ENCODE results near the gene TNMD. TPM values are rescaled to one million over a fixed set of nuclear protein-coding genes. Genes with fewer than 3 reads are reported as not detected.

Gene TNMD
- total RNA-seq, 2 donors from 2014 or later = 0.48 TPM; not detected in 1

- no peak for TF ChIP-seq CTCF (IDR thresholded peaks at IDR 0.05)
- Histone ChIP-seq H3K36me3 (no peaks in the 10 kb centered on the region), H3K9ac (ENCODE audit: low read depth in 2 of 2, low read length in 2 of 2) (no peak overlapping the region), H3K4me1 (no peaks in the 10 kb centered on the region), H3K27me3 (no peaks in the 10 kb centered on the region), H3K9me3 (no peaks in the 10 kb centered on the region), H3K27ac (no peak overlapping the region), H3K4me3 (no peak overlapping the region)
- intact Hi-C loops (cut with DNase I) = no loop called here
- no peak for DNase-seq
Measured at GRCh38 chrX:100593581-100593980, 8.8 kb downstream of the TNMD start.

- no peak for TF ChIP-seq CTCF (IDR thresholded peaks at IDR 0.05)
- DNase-seq = no peak
- no peaks in the 10 kb centered on the region for H3K9me3 ChIP-seq
- H3K4me3 ChIP-seq = no peak overlapping the region
- H3K4me1 ChIP-seq = no peaks in the 10 kb centered on the region
- H3K27ac ChIP-seq = no peak overlapping the region
- intact Hi-C loops (cut with DNase I) = no loop called here
- H3K27me3 ChIP-seq = no peaks in the 10 kb centered on the region
- no peak overlapping the region for H3K9ac ChIP-seq (ENCODE audit: low read depth in 2 of 2, low read length in 2 of 2)
- no peaks in the 10 kb centered on the region for H3K36me3 ChIP-seq
Measured at GRCh38 chrX:100596601-100597000, 11.9 kb downstream of the TNMD start.

- no peak overlapping the region for H3K9ac ChIP-seq (ENCODE audit: low read depth in 2 of 2, low read length in 2 of 2)
- H3K27ac ChIP-seq = no peak overlapping the region
- DNase-seq = no peak
- intact Hi-C loops (cut with DNase I) = no loop called here
- H3K4me1 ChIP-seq = no peaks in the 10 kb centered on the region
- no peak overlapping the region for H3K4me3 ChIP-seq
- no peak for TF ChIP-seq CTCF (IDR thresholded peaks at IDR 0.05)
- no peaks in the 10 kb centered on the region for H3K27me3 ChIP-seq
- no peaks in the 10 kb centered on the region for H3K9me3 ChIP-seq
- no peaks in the 10 kb centered on the region for H3K36me3 ChIP-seq
Measured at GRCh38 chrX:100599456-100599855, 14.7 kb downstream of the TNMD start.

GRCh38 chrX:100600340-100600739 is 15.6 kb downstream of the TNMD start:
- no peak for DNase-seq
- Histone ChIP-seq H3K4me3 (no peak overlapping the region), H3K27me3 (no peaks in the 10 kb centered on the region), H3K36me3 (no peaks in the 10 kb centered on the region), H3K27ac (no peak overlapping the region), H3K4me1 (no peaks in the 10 kb centered on the region), H3K9me3 (no peaks in the 10 kb centered on the region), H3K9ac (ENCODE audit: low read depth in 2 of 2, low read length in 2 of 2) (no peak overlapping the region)
- no peak for TF ChIP-seq CTCF (IDR thresholded peaks at IDR 0.05)
- intact Hi-C loops (cut with DNase I) = no loop called here

- no peak for TF ChIP-seq CTCF (IDR thresholded peaks at IDR 0.05)
- H3K4me3 ChIP-seq = no peak overlapping the region
- no peak overlapping the region for H3K9ac ChIP-seq (ENCODE audit: low read depth in 2 of 2, low read length in 2 of 2)
- H3K36me3 ChIP-seq = no peaks in the 10 kb centered on the region
- intact Hi-C loops (cut with DNase I) = no loop called here
- no peak overlapping the region for H3K27ac ChIP-seq
- DNase-seq = no peak
- no peaks in the 10 kb centered on the region for H3K4me1 ChIP-seq
- no peaks in the 10 kb centered on the region for H3K27me3 ChIP-seq
- no peaks in the 10 kb centered on the region for H3K9me3 ChIP-seq
Measured at GRCh38 chrX:100600758-100601157, 16.0 kb downstream of the TNMD start.

GRCh38 chrX:100606753-100607152 is 22.0 kb downstream of the TNMD start:
- no peaks in the 10 kb centered on the region for H3K36me3 ChIP-seq
- TF ChIP-seq CTCF (IDR thresholded peaks at IDR 0.05) = no peak
- H3K9ac ChIP-seq (ENCODE audit: low read depth in 2 of 2, low read length in 2 of 2) = no peak overlapping the region

More at GRCh38 chrX:100606753-100607152, 22.0 kb downstream of the TNMD start:
- H3K9me3 ChIP-seq = no peaks in the 10 kb centered on the region
- H3K27ac ChIP-seq = no peak overlapping the region
- no peak overlapping the region for H3K4me3 ChIP-seq
- H3K4me1 ChIP-seq = no peaks in the 10 kb centered on the region
- intact Hi-C loops (cut with DNase I) = loop anchor here (5.0 kb wide), 1 partner anchor 94 kb away; no protein-coding TSS in a partner anchor
- DNase-seq = no peak
- no peaks in the 10 kb centered on the region for H3K27me3 ChIP-seq

All from colonic mucosa (tissue), 4 donors.